ENCODE measurements around the gene FAM3C. TPM values are rescaled to one million over a fixed set of nuclear protein-coding genes. Genes with fewer than 3 reads are reported as not detected.

The FAM3C gene
- total and polyA plus RNA-seq, 5 experiments from 2014 or later, result 8.9 to 20.6 (median 12.4) TPM

- POLR2A ChIA-PET, result no interaction called here
- Mint-ChIP-seq H3K27me3 (peaks cover 0 to 7% (median 2%) of the 10 kb centered on the region in 5 donors), H3K36me3 (no peaks in the 10 kb centered on the region), H3K4me3 (no peak overlapping the region), H3K4me1 (no peaks in the 10 kb centered on the region), H3K9me3 (no peaks in the 10 kb centered on the region), H3K27ac (no peak overlapping the region)
- no peak for DNase-seq
- ATAC-seq, result no peak
Observed at GRCh38 chr7:121404348-121404747, 8.2 kb upstream of the FAM3C start.

GRCh38 chr7:121402701-121403100 is 6.6 kb upstream of the FAM3C start:
- Mint-ChIP-seq H3K36me3 (no peaks in the 10 kb centered on the region), H3K4me3 (no peak overlapping the region), H3K4me1 (no peaks in the 10 kb centered on the region), H3K27me3 (peaks cover 0 to 7% (median 2%) of the 10 kb centered on the region in 5 donors), H3K27ac (no peak overlapping the region), H3K9me3 (no peaks in the 10 kb centered on the region)
- POLR2A ChIA-PET, result no interaction called here
- DNase-seq, result no peak
- no peak for ATAC-seq

DNA sequence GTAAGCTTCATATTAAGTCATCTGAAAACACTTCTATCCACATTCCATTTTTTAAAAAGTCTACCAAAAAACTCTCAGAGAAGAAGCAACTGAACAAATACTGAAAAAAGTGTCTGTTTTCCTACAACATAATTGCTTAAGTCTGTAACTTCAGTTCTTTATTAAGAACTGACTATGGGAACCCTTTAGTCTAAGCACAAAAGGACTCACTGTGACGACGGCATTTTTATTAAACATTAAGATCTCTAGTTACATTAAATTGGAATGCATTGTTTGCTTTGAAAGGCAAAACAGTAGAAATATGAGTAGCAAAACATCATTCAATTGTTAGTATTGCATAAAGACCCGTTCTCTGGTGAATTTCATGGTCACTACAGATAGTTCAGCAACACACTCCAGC is 5.8 kb upstream of the FAM3C start:
- Mint-ChIP-seq H3K27me3 (peaks cover 0 to 7% (median 2%) of the 10 kb centered on the region in 5 donors), H3K4me3 (no peak overlapping the region), H3K9me3 (no peaks in the 10 kb centered on the region), H3K36me3 (no peaks in the 10 kb centered on the region), H3K4me1 (no peaks in the 10 kb centered on the region), H3K27ac (no peak overlapping the region)
- POLR2A ChIA-PET, result no interaction called here
- DNase-seq (no peak), ATAC-seq (no peak)

DNA sequence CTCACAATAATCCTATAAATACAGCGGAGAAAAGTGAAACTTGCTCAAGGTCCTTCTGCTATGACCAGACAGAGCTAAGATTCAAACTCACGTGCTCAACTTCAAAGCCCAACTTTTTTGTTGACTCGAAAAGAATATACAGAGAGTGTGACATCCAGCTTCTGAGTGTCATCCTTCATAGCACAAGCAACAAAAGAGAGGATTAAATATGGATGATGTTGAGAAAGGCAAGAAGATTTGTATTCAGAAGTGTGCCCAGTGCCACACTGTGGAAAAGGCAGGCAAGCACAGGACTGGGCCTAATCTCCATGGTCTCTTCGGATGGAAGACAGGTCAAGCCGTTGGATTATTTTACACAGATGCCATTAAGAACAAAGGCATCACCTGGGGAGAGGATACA is 2.1 kb upstream of the FAM3C start:
- no peak overlapping the region for H3K4me3 Mint-ChIP-seq
- H3K27me3 Mint-ChIP-seq, result no peaks in the 10 kb centered on the region
- DNase-seq, result no peak
- no peaks in the 10 kb centered on the region for H3K36me3 Mint-ChIP-seq
- POLR2A ChIA-PET, result no interaction called here
- no peak for ATAC-seq
- H3K4me1 Mint-ChIP-seq, result peaks cover 0 to 23% (median 9%) of the 10 kb centered on the region in 4 donors
- H3K9me3 Mint-ChIP-seq, result no peaks in the 10 kb centered on the region
- H3K27ac Mint-ChIP-seq, result no peak overlapping the region

- ATAC-seq, result no peak
- no peak for DNase-seq
- peak overlapping the region in 2 of 10 donors; percentile 23 to 70 for H3K27ac Mint-ChIP-seq
- POLR2A ChIA-PET, result interaction anchor here (2.3 kb wide), 1 partner anchor 12 kb away, joined by 8 read pairs; no protein-coding TSS in a partner anchor
- no peaks in the 10 kb centered on the region for H3K27me3 Mint-ChIP-seq
- peaks cover 0 to 1% (median under 1%) of the 10 kb centered on the region in 3 donors for H3K36me3 Mint-ChIP-seq
- H3K9me3 Mint-ChIP-seq, result peaks cover 0 to under 1% (median 0%) of the 10 kb centered on the region in 9 donors
- H3K4me3 Mint-ChIP-seq, result peak overlapping the region in 2 of 10 donors; percentile 11 to 36
- H3K4me1 Mint-ChIP-seq, result peaks cover 2 to 25% (median 10%) of the 10 kb centered on the region in 4 donors
Observed at GRCh38 chr7:121397822-121398221, 1.7 kb upstream of the FAM3C start.

DNA sequence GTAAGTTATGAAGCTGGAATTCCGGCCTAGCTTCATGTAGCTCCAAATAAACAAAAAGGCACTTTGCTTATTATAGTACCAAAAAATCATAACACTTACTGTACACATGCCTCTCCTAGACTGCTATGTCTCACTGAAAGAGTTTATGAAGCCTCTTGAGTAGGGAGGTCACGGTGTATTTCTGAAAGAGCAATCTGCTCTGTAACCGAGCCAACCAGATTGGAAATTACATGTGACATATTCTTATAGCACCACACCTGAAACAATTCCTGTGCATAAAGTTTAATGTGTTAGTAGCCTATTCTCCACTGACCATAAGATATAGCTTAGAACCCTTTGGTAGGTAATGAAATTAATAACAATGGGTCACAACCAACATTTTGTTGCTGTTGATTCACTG is 1.3 kb upstream of the FAM3C start:
- H3K36me3 Mint-ChIP-seq, result peaks cover 2 to 4% (median 4%) of the 10 kb centered on the region in 3 donors
- no peak for ATAC-seq
- no peak for DNase-seq
- POLR2A ChIA-PET, result interaction anchor here (1.3 to 2.3 kb wide), 2 partner anchors 11 to 44 kb away, joined by 5 to 8 read pairs; no protein-coding TSS in a partner anchor
- H3K9me3 Mint-ChIP-seq, result peaks cover 0 to 3% (median 0%) of the 10 kb centered on the region in 9 donors
- H3K27me3 Mint-ChIP-seq, result no peaks in the 10 kb centered on the region
- H3K27ac Mint-ChIP-seq, result peak overlapping the region in 4 of 10 donors; percentile 19 to 70 (median 44)
- H3K4me1 Mint-ChIP-seq, result peaks cover 6 to 28% (median 13%) of the 10 kb centered on the region in 4 donors
- peak overlapping the region in 9 of 10 donors; percentile 8 to 89 (median 64) for H3K4me3 Mint-ChIP-seq

DNA sequence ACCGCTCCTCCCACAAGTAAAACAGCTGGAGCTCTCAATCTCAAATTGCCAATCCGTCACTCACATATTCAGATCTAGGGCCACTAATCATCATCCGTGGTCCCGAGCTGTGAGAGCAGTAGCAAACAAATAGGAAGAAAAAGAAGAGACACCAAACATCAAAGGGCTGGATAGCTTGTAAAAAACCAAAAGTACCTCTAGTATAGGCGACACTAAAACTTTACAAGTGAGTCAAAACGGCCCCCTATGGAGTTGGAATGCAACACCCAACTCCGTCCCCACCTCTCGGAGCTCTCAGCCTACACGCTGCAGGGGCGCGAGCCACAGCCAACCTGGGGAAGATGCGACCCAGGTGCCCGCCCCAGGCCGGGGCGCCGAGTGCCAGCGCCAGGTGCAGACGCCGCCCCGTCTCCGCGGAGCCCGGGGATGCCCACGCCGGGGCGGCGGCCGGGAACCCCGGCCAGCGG is 581 bp downstream of the FAM3C start:
- peak; percentile 75 to 76 for ATAC-seq

DNA sequence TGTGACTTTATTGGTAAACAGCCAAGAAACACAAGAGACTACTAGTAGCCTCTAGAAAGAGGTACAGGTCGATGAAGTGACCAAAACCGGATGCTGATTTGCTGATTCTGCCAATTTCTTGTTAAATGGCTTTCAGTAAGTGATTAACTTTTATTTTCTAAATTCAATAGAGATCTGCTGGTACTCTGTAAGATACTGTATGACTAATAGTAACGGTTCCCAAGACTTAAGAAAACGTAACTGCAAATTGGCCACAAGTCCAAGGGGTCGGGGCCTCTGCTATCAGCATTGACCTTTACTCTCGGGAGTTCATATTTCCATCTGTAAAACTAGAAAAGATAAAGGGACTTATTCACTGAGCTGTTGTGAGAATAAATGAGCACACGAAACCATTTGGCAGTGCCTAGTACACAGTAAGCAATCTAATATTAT is 1.4 kb downstream of the FAM3C start:
- Mint-ChIP-seq H3K4me3 (peak overlapping the region in 5 of 10 donors; percentile 17 to 80 (median 57)), H3K4me1 (peaks cover 17 to 53% (median 38%) of the 10 kb centered on the region in 4 donors), H3K36me3 (peaks cover 4% of the 10 kb centered on the region in 3 donors), H3K9me3 (peaks cover 0 to 3% (median 0%) of the 10 kb centered on the region in 9 donors), H3K27me3 (no peaks in the 10 kb centered on the region), H3K27ac (peak overlapping the region in 5 of 10 donors; percentile 19 to 90 (median 78))
- DNase-seq (no peak), ATAC-seq (no peak)
- POLR2A ChIA-PET, result interaction anchor here (1.2 to 2.0 kb wide), 4 partner anchors 12 to 44 kb away, joined by 3 to 14 read pairs (median 5); no protein-coding TSS in a partner anchor

More for the DNA sequence above, 581 bp downstream of the FAM3C start:
- POLR2A ChIA-PET, result interaction anchor here (1.0 to 2.3 kb wide), 8 partner anchors 9 to 43 kb away, joined by 3 to 14 read pairs (median 5); no protein-coding TSS in a partner anchor
- H3K4me3 Mint-ChIP-seq, result peak overlapping the region; percentile 80 to 94 (median 87)
- H3K27ac Mint-ChIP-seq, result peak overlapping the region; percentile 26 to 92 (median 83)
- H3K27me3 Mint-ChIP-seq, result no peaks in the 10 kb centered on the region
- H3K36me3 Mint-ChIP-seq, result peaks cover 4% of the 10 kb centered on the region in 3 donors
- peaks cover 0 to 3% (median 0%) of the 10 kb centered on the region in 9 donors for H3K9me3 Mint-ChIP-seq
- peaks cover 12 to 45% (median 30%) of the 10 kb centered on the region in 4 donors for H3K4me1 Mint-ChIP-seq
- DNase-seq, result peak in 9 of 10 donors; percentile 42 to 68 (median 52)

GRCh38 chr7:121393005-121393366 is 3.1 kb downstream of the FAM3C start:
- Mint-ChIP-seq H3K9me3 (peaks cover 0 to 3% (median 0%) of the 10 kb centered on the region in 9 donors), H3K4me1 (peaks cover 26 to 70% (median 53%) of the 10 kb centered on the region in 4 donors)
- POLR2A ChIA-PET, result no interaction called here

GRCh38 chr7:121392277-121393004 is 3.7 kb downstream of the FAM3C start:
- POLR2A ChIA-PET, result no interaction called here
- Mint-ChIP-seq H3K27ac (peak overlapping the region in 6 of 10 donors; percentile 4 to 90 (median 52)), H3K27me3 (no peaks in the 10 kb centered on the region), H3K4me3 (no peak overlapping the region), H3K9me3 (peaks cover 0 to 3% (median 0%) of the 10 kb centered on the region in 9 donors), H3K4me1 (peaks cover 26 to 76% (median 54%) of the 10 kb centered on the region in 4 donors), H3K36me3 (peaks cover 4% of the 10 kb centered on the region in 3 donors)
- ATAC-seq (no peak), DNase-seq (no peak)

More at GRCh38 chr7:121393005-121393366, 3.1 kb downstream of the FAM3C start:
- Mint-ChIP-seq H3K27me3 (no peaks in the 10 kb centered on the region), H3K27ac (peak overlapping the region in 7 of 10 donors; percentile 4 to 90 (median 39)), H3K4me3 (no peak overlapping the region), H3K36me3 (peaks cover 4% of the 10 kb centered on the region in 3 donors)
- DNase-seq (no peak), ATAC-seq (no peak)

DNA sequence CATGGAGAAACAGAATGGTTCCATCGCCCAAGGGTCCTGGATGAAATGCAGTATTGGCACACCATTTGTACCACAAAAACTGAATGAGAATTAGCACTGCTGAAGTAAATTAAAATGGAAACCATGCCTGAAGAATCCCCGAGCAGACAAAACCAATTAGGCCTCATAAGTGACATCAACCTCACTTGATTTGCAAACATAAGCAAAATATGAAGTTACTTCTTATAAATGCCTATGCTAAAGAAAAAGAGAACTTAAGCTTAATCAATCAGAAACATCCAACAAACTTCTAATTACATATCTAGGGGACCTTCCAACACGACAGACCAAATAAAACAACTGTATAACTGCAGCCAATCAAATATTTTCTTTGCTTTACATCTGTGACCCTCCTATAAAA is 4.4 kb downstream of the FAM3C start:
- Mint-ChIP-seq H3K27me3 (no peaks in the 10 kb centered on the region), H3K9me3 (peaks cover 0 to 3% (median 0%) of the 10 kb centered on the region in 9 donors), H3K27ac (peak overlapping the region in 3 of 10 donors; percentile 50 to 64 (median 54)), H3K4me1 (peaks cover 26 to 81% (median 56%) of the 10 kb centered on the region in 4 donors), H3K36me3 (peaks cover 4 to 6% (median 4%) of the 10 kb centered on the region in 3 donors), H3K4me3 (no peak overlapping the region)
- ATAC-seq, result no peak
- POLR2A ChIA-PET, result no interaction called here
- DNase-seq, result no peak

DNA sequence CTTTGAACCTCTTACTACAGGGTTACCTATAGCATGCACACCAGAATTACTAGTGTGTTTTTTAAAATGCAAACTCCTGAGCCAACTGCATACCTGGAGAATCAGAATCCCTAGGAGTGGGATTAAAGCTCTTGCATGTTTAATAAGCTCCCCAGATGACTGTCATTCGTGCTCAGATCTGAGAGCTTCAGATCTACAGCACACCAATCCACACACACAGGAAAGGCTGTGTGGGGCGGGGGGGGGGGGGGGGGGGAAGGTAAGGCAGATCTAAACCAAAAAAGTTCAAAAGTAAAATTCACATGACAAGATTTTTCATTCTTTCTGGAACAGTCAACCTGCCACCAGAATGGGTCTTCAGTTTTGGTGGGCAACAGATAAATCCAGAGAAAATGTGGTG is 5.5 kb downstream of the FAM3C start:
- DNase-seq, result peak in 1 of 10 donors; percentile 4
- Mint-ChIP-seq H3K4me3 (no peak overlapping the region), H3K9me3 (peaks cover 0 to 3% (median 0%) of the 10 kb centered on the region in 9 donors), H3K4me1 (peaks cover 31 to 87% (median 65%) of the 10 kb centered on the region in 4 donors), H3K27ac (peak overlapping the region in 1 of 10 donors; percentile 47), H3K36me3 (peaks cover 4 to 6% (median 4%) of the 10 kb centered on the region in 3 donors), H3K27me3 (no peaks in the 10 kb centered on the region)
- peak; percentile 26 to 39 for ATAC-seq
- POLR2A ChIA-PET, result interaction anchor here (0.6 kb wide), 1 partner anchor 60 kb away, joined by 9 read pairs; no protein-coding TSS in a partner anchor
